ENCODE data around the gene COL10A1. TPM values are rescaled to one million over a fixed set of nuclear protein-coding genes. Genes with fewer than 3 reads are reported as not detected.

The COL10A1 gene
- total RNA-seq, 4 donors from 2014 or later: not detected

GRCh38 chr6:116078945-116079344 lies 47.0 kb downstream of the COL10A1 start:
- Histone ChIP-seq H3K36me3 (no peaks in the 10 kb centered on the region), H3K4me1 (peaks cover 0 to 3% (median 0%) of the 10 kb centered on the region in 3 donors), H3K27me3 (no peaks in the 10 kb centered on the region), H3K27ac (no peak overlapping the region), H3K9me3 (no peaks in the 10 kb centered on the region), H3K4me3 (no peak overlapping the region)
- DNase-seq: no peak
- TF ChIP-seq POLR2A (IDR thresholded peaks at IDR 0.05): no peak
- TF ChIP-seq, protein P1, sequence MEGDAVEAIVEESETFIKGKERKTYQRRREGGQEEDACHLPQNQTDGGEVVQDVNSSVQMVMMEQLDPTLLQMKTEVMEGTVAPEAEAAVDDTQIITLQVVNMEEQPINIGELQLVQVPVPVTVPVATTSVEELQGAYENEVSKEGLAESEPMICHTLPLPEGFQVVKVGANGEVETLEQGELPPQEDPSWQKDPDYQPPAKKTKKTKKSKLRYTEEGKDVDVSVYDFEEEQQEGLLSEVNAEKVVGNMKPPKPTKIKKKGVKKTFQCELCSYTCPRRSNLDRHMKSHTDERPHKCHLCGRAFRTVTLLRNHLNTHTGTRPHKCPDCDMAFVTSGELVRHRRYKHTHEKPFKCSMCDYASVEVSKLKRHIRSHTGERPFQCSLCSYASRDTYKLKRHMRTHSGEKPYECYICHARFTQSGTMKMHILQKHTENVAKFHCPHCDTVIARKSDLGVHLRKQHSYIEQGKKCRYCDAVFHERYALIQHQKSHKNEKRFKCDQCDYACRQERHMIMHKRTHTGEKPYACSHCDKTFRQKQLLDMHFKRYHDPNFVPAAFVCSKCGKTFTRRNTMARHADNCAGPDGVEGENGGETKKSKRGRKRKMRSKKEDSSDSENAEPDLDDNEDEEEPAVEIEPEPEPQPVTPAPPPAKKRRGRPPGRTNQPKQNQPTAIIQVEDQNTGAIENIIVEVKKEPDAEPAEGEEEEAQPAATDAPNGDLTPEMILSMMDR (IDR thresholded peaks at IDR 0.05): no peak
- WGBS, 2 donors: 98 to 100% methylated on average over 3 of the region's 3 CpGs
- intact Hi-C loops (cut with DNase I): no loop called here

DNA sequence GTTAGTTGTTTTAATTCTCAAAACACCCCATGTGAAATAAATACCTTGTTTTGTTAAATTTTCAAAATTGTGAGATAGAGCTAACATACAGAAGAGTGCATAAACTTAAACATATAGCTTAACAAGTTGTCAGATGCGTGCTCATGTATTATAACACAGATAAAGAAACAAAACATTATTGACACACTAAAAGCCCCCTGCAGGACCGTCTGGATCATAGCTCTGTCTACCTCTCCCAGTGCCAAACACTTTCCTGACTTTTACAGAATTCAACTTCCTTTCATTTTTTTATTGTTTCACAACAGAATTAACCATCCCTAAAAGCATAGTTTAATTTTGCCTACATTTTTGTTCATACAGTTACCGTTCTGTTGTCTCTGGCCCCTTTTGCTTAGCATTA lies 47.4 kb downstream of the COL10A1 start:
- no peak overlapping the region for H3K4me3 ChIP-seq
- no peak for DNase-seq
- H3K4me1 ChIP-seq: peaks cover 0 to 7% (median 2%) of the 10 kb centered on the region in 3 donors
- no peak overlapping the region for H3K27ac ChIP-seq
- intact Hi-C loops (cut with DNase I): no loop called here
- no peaks in the 10 kb centered on the region for H3K9me3 ChIP-seq
- no peaks in the 10 kb centered on the region for H3K36me3 ChIP-seq
- TF ChIP-seq, protein P1 (IDR thresholded peaks at IDR 0.05): no peak
- TF ChIP-seq POLR2A (IDR thresholded peaks at IDR 0.05): no peak
- H3K27me3 ChIP-seq: no peaks in the 10 kb centered on the region
- WGBS, 2 donors: 61 to 72% methylated on average over 3 of the region's 3 CpGs

DNA sequence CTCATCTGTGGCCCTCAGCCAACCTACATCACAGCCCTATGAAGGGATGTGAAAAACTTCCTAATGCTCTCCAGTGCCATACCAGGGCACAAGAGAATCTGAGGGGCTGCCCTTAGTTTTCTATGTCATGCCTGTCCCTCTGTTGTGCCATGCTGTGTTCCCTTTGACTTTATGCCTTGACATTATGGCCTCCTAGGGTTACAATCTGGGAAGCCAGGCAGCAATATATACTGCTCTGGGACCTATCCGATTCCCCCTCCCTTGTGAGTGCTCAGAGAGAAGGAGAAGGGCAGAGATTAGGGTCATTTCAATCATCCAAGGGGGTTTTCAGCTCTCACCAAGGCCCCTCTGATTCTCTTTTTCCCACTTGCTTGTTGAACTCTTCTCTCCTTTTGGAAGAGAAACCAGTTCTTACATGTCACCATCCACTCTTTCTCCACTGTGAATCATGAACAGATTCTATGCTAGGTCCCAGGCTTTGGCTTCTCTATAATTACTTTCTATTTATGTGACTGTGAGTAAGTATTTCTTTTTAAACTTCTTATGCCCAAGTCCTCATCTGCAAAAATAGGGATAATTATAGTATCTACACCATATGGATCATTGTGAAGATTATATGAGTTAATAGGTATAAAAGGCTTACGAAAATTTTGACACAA lies 51.1 kb downstream of the COL10A1 start:
- Histone ChIP-seq H3K4me3 (no peak overlapping the region), H3K36me3 (no peaks in the 10 kb centered on the region), H3K4me1 (peaks cover 0 to 8% (median 2%) of the 10 kb centered on the region in 3 donors), H3K27ac (no peak overlapping the region), H3K27me3 (no peaks in the 10 kb centered on the region), H3K9me3 (no peaks in the 10 kb centered on the region)
- intact Hi-C loops (cut with DNase I): no loop called here
- DNase-seq: no peak
- WGBS, 2 donors: 88 to 93% methylated on average over 2 of the region's 2 CpGs
- TF ChIP-seq, protein P1 (IDR thresholded peaks at IDR 0.05): no peak
- TF ChIP-seq POLR2A (IDR thresholded peaks at IDR 0.05): no peak

- no peak for TF ChIP-seq POLR2A (IDR thresholded peaks at IDR 0.05)
- TF ChIP-seq, protein P1 (IDR thresholded peaks at IDR 0.05): no peak
These were observed 52.0 kb downstream of the COL10A1 start for GRCh38 chr6:116073765-116074440.

DNA sequence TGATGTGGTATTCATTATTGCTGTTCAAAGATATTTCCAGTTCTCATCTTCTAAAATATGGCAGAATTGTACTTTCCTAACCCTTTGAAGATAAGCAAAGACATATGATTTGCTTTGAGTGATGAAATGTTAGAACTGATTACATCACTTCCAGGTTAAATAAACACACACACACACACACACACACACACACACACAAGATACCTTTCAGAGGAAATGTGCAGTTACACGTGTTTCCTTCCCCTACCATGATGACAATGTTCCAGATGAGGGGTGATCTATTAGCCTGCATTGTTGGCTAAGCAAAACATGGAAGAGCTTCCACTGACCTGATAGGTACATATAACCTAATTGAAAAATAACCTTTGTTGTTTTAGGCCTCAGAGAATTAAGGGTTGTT lies 53.6 kb downstream of the COL10A1 start:
- Histone ChIP-seq H3K4me3 (no peak overlapping the region), H3K4me1 (peaks cover 0 to 8% (median 2%) of the 10 kb centered on the region in 3 donors), H3K27me3 (no peaks in the 10 kb centered on the region), H3K9me3 (no peaks in the 10 kb centered on the region), H3K36me3 (no peaks in the 10 kb centered on the region), H3K27ac (no peak overlapping the region)
- TF ChIP-seq, protein P1 (IDR thresholded peaks at IDR 0.05): no peak
- TF ChIP-seq POLR2A (IDR thresholded peaks at IDR 0.05): no peak
- intact Hi-C loops (cut with DNase I): no loop called here
- 10 to 14% methylated on average over 1 of the region's 1 CpG for WGBS, 2 donors
- no peak for DNase-seq

More at GRCh38 chr6:116073765-116074440, 52.0 kb downstream of the COL10A1 start:
- Histone ChIP-seq H3K9me3 (no peaks in the 10 kb centered on the region), H3K27ac (no peak overlapping the region), H3K4me1 (peaks cover 0 to 8% (median 2%) of the 10 kb centered on the region in 3 donors), H3K4me3 (no peak overlapping the region), H3K36me3 (no peaks in the 10 kb centered on the region), H3K27me3 (no peaks in the 10 kb centered on the region)
- no peak for DNase-seq
- WGBS, 2 donors: 50% methylated on average over 2 of the region's 2 CpGs
- intact Hi-C loops (cut with DNase I): no loop called here

Data from esophagus squamous epithelium (tissue), 5 donors.